Activated CD8-positive, alpha-beta memory T cell treated with anti-CD3 and anti-CD28 coated beads for 48 hours (primary cell): ENCODE results near the gene CRTC3.
"Not testable (repeated sequence)": the region's sequence is repeated elsewhere in the genome, so short reads cannot be mapped to it uniquely, and the experiment has no call there.

Experiments
- DNase-seq, 3 experiments: peaks; one replicate each; pipeline ENCODE4 v3.0.0-alpha.2; 2020; ENCODE audit warnings: low read depth in 2 of 3, low spot score in 2 of 3

Gene CRTC3

DNA sequence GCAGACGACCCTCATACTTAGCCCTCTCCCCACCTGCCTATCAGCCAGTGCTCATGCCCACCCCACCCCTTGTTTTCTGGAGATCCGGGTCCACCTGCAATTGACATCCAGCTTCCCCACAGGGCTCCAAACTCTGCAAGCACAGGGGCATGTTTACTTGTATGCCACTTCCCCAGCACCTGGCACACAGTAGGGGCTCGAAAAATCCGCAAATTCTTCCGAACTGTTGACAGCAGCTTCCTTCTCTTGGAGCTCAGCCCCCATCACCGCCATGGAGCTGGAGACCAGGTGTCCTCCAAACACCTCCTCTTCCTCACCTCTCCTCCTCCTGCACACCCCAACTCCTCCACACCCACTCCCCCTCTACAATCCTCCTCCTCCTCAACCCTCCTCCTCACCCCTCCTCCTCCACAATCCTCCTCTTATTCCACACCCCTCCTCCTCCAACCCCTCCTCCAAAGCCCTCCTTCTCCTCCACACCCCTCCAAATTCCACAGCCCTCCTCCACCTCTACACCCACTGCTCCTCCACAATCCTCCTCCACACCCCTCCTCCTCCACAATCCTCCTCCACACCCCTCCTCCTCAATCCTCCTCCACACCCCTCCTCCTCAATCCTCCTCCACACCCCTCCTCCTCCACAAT is 117.1 kb downstream of the CRTC3 start:
- DNase-seq: no peak

DNA sequence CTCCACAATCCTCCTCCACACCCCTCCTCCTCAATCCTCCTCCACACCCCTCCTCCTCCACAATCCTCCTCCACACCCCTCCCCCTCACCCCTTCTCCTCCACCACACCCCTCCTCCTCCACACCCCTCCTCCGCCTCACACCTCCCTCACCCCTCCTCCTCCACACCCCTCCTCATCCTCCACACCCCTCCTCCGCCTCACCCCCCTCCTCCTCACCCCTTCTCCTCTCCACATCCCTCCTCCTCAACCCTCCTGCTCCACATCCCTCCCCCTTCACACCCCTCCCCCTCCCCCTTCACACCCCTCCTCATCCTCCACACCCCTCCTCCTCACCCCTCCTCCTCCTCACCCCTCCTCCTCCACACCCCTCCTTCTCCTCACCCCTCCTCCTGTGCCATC is 117.6 kb downstream of the CRTC3 start:
- no peak for DNase-seq

DNA sequence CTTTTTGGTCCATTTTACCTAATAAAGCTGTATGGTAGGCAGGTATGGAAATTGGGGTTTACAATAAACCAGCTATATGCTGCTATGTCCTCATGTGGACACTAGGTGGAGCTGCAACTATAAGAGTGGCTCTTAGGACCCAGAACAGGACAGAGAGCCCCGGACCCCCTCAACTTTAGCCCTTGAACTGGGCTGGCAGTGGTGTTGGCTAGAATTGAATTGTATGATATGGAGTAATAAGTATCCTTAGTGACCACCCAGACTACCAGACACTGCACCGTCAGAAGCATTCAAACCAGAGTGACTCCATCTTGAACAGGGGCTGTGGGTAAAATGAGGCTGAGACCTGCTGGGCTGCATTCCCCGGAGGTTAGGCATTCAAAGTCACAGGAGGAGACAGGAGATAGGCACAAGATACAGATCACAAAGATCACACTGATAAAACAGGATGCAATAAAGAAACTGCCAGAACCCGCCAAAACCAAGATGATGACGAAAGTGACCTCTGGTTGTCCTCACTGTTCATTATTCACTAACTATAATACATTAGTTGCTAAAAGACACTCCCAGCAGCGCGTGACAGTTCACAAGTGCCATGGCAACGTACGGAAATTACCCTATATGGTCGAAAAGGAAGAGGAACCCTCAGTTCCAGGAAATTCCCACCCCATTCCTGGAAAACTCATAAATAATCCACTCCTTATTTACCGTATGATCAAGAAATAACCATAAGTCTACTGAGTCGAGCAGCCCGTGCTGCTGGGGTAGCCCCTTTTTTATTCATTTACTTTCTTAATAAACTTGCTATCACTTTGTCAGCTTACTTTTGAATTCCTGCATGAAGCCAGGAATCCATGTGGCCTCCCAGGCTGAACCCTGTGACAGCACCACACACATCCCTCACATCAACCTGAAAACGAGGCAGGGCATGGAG is 118.7 kb downstream of the CRTC3 start:
- peak in 1 of 3 experiments; percentile 36 for DNase-seq

DNA sequence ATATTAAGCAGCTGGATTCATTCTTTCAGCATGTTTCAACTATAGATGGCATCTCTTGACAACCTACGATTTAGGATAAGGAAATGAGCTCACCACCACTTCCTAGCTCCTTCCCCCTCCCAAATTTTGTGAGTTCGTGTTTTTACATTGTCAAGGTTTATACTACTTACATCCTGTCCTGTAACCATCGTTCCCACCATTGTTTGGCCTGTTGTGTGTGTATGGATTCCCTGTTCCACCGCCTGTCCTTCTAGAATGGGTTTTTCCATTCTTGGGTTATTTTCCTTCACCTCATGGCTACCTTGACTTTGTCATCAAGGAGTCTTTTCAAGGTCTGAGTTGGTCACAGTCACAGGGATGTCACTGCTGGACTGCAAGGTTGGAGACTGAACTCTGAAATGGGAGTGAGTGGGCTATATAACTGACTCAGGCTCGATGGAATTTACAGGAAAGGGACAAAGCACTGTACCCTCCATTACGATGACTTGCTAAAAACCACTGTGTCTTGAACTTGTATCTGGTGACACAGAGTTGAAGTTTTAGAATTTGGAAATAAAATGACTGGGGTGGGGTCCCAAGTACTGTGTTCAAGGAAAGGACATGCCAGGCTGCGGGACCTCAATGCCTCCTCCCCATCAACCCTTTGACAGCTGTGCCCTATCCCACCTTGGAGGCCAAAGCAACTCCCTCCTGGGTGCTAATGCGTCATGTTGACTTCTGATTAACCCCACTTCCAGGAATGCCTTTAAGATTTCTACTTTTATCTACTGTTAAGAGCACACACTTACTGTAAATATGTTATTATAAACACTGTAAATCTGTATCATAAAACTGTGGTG is 120.6 kb downstream of the CRTC3 start:
- no peak for DNase-seq

DNA sequence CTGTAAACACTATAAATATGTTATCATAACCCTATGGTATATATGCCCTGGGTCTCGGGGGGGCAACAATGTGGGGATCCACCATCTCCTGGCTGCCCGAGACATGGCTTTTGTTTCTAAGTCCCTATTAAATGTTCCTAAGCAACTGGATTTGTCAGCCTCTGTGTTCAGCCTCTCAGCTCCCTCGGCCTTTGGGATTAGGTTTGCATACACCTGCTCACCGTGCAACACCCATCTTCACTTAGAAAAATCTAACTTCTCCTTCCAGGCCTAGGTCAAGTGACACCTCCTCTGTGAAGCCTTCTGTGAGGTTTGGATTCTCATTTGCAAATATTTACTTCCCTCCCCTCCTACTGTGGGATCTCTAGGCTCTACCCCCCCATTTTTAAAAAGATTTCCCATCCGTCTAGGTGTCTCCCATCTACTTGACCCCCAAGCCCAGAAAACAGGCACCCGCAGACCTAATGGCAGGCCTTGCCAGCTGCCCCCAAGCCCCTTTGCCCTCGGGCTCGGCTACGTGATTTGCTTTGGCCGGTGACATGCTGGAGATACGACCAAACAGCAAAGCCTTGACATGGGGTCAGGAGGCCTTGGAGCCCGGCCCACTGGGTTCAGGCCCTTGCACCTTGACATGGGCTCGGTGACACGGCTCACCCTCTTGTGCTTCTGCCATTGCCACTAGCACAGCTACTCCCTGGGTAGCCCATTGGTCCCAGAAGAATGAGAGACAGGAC is 121.4 kb downstream of the CRTC3 start:
- DNase-seq: no peak

DNA sequence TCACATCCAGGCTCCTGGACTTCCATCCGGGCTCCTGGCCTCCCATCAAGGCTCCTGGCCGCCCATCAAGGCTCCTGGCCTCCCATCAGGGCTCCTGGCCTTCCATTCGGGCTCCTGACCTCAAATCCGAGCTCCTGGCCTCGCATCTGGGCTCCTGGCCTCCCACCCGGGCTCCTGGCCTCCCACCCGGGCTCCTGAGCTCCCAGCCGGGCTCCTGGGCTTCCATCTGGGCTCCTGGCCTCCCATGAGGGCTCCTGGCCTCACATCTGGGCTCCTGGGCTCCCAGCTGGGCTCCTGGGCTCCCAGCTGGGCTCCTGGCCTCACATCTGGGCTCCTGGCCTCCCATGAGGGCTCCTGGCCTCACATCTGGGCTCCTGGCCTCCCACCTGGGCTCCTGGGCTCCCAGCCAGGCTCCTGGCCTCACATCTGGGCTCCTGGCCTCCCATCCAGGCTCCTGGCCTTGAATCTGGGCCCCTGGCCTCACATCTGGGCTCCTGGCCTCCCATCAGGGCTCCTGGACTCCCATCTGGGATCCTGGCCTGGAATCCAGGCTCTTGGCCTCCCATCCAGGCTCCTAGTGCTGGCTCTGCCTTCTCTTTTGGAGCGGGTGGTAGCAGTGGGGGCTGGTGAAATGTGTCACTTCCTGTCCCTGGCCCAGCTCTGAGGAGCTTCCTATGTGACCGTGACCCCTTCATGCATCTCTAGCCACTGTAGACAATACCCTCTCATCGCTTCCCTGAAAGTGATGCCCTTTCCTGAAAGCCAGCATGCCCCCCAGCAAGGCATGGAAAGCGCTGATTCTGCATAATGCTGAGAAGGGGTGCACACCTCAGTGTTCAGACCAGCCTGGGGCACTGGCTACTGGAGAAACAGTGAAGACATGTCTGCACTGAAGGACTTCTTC is 124.8 kb downstream of the CRTC3 start:
- DNase-seq: no peak

DNA sequence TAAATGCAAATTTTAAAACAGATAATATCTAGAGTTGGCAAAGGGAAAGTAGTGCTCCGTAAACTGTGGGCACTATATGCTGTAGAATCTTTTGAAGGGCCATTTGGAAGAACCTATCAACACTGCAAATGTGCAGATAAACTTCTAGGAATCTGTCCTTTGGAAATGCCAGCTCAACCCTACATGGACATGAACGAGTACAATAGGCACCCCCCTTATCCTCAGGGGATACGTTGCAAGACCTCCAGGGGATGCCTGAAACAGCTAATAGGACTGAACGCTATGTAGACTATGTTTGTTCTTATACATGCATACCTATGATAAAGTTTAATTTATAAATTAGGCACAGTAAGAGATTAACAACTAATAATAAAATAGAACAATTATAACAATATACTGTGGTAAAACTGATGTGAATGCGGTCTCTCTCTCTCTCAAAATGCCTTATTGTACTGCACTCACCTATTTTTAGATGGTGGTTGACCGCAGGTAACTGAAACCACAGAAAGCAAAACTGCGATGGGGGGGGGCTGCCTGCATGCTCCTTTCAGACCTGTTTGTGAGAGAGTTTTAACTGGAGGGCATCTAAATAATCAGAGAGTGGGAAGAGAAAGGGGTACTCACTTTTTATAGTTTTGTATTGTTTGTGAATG is 127.9 kb downstream of the CRTC3 start:
- DNase-seq: not testable (repeated sequence)

DNA sequence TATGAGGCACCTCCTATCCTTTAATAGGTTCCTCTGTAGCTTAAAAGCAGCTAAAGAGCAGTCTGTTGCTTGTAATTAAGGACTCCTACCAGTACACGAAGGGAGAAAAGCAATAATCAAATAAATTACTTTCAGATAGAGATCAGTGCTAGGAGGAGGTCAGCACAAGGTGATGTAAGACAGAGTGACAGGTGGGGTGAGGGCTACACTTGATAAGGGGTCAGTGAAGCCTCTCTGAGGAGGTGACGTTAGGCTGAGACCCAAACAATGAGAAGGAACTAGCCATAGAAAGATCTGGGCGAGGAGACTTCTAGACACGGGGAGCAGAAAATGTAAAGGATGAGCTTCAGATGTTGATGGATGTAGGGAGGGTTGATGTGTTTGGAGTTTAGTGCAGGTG is 129.8 kb downstream of the CRTC3 start:
- DNase-seq: no peak

DNA sequence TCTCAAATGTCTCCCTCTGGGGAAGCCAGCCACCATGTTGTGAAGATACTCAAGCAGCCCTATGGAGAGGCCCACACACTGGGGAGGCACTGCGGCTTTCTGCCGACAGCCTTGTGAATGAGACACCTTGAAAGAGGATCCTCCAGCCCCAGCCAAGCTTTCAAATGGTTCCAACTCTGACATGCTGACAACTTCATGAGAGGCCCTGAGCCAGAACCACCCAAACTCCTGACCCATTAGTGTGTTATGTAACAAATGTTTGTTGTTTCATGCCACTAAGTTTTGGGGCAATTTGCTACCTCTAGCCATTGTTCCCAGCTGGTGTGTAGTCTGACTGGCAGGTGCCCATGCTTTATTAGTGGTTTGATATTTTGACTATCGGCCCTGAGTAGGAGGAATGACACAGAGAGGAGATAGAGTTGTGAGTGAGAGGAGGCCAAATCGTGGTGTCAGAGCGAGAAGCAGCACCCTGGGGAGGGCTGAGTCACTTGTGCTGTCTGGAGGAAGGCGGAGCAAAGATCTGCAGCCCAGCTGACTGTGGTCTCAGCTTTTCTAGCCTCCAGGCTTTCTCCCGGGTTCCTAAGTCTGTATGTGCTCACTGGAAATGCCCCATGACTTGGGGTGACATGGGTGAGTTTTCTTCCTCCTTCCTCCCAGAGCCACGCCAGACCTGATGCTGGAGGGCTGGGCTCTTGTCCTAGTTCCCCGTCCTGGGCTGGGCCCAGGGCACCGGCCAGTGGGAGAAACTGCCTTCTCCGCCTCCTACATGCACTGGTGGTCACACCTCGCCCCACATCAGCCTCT is 130.7 kb downstream of the CRTC3 start:
- peak in 2 of 3 experiments; percentile 48 to 51 for DNase-seq

DNA sequence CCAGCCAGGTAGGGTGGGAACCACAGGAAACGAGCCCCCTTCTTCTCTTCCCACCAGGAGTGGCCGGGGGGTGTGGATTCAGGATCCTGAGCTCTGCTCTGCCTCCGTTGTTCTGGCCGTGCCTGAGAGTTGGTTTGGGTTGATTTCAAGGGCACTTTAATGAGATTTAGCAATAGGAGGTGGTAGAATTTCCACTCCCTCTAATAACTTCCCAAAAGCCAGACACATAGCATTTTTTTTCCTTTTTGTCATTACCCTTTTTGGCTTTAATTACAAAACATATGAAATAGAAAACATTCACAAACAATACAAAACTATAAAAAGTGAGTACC is 131.2 kb downstream of the CRTC3 start:
- not testable (repeated sequence) for DNase-seq

DNA sequence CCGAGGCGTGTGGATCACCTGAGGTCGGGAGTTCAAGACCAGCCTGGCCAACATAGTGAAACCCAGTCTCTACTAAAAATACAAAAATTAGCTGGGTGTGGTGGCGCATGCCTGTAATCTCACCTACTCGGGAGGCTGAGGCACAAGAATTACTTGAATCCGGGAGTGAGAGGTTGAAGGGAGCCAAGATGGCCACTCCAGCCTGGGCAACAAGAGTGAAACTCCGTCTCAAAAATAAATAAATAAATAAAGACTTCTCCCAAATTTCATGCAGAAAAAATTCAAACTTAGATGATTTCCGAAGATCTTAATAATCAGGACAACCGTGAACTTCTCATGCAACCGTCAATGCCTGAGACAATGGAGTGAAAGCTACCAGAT is 134.3 kb downstream of the CRTC3 start:
- not testable (repeated sequence) for DNase-seq

DNA sequence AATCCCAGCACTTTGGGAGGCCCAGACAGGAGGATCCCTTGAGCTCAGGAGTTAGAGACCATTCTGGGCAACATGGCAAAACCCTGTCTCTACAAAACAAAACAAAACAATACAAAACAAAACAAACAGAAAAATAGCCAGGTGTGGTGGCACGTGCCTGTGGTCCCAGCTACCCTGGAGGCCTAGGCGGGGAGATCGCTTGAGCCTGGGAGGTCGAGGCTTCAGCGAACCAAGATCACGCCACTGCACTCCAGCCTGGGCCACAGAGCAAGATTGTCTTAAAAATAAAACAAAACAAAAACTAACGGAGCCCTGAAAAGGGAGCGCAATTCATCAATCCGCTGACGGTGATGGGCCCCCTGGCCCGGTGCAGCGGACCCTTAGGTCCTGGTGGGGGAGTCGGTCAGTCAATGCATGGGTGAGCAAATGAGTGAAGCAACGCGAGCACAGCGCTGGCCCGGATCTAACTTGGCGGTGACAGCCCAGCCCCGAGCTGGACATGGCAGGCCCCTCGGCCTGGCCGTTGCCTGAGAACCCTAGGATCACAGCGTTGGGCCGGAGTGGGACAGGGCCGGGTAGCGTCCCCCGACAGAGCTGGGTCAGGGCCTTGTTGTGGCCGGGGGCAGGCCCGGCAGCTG is 135.0 kb downstream of the CRTC3 start:
- no peak for DNase-seq

DNA sequence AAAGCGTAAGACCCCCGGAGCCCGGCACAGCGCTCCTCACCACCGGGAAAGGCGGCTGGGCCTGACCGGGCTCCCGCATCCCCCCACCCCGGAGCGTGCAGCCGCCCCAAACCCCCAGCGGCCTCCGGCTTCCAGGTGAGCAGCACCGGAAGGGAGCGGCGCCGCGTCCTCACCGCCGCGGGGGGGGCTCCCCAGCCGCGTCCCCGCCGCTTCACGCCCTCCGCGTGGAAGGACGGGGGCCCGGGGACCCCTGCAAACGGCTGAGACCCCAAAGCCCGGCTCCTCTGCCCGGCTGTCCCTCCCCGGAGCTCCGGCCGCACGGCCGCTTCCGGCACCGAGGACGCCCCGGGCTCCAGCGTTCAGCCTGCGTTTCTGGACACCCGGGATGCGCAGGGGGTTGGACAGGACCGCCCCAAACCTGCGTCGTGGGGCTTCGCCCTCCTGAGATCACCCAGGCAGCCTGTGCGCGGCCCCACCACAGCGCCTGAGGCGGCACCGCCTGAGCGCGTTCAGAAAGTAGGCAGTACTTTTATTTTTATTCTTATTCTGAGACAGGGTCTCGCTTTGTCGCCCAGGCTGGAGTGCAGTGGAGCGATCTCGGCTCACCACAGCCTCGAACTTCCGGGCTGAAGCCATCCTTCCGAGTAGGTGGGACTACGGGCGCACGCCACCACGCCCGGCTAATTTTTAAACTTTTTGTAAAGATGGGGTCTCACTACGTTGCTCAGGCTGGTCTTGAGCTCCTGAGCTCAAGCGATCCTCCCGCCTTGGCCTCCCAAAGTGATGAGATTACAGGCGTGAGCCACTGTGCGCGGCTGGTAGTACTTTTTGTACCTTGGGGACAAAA is 135.8 kb downstream of the CRTC3 start:
- DNase-seq: peak; percentile 24 to 43 (median 36)

DNA sequence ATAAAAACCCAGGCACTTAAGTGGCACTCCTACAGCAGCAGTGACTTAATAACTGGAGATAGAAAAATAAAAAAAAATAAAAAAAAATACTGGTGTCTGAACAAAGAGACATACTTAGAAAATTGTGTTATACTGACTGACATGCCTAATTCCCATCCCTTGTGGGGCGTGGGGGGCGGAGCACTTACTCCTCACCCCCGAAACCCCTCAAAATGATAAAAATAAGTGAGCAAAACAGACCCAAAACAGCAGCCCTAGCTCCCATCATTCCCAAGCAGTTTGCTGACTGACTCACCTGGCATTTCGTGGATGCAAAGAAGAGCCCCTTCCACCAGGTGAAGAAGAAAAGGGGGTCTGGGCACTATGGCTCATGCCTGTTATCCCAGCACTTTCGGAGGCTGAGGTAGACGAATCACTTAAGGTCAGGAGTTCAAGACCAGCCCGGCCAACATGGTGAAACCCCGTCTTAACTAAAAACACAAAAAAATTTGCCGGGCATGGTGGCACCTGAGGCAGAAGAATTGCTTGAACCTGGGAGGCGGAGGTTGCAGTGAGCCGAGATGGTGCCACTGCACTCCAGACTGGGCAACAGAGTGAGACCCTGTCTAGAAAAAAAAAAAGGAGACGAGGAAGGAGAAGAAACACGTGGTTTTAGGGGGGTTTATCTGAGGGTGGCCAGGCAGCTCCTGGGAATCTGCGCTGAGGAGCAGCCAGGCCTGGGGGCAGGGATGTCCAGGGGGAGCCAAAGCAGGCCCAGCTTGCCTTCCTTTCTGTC is 136.6 kb downstream of the CRTC3 start:
- DNase-seq: no peak

DNA sequence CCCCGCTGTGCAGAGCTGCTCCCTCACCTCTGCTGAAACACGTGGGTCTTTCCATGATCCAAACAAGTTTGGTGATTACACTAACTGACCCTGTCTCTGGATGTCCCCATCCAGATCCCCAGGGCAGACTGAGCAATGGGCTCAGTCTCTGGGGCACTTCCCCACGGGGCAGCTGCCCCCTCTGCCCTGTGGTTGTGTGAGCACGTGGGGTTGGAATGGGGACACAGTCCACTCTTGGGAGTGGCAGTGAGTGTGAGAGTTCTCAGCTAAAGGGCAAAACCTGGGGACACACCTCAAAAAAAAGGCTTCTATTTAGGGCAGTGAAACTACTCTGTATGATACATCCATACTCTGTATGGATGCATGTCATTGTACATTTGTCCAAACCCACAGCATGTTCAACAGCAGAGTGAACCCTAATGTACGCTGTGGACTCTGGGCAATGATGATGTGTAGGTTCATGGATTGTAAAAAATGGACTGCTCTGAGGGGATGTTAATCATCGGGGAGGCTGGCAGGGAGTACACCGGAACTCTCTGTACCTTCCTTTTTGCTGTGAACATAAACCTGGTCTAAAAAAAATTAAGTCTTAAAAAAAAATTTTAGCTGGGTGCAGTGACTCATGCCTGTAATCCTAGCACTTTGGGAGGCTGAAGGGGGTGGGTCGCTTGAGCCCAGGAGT is 137.5 kb downstream of the CRTC3 start:
- no peak for DNase-seq

DNA sequence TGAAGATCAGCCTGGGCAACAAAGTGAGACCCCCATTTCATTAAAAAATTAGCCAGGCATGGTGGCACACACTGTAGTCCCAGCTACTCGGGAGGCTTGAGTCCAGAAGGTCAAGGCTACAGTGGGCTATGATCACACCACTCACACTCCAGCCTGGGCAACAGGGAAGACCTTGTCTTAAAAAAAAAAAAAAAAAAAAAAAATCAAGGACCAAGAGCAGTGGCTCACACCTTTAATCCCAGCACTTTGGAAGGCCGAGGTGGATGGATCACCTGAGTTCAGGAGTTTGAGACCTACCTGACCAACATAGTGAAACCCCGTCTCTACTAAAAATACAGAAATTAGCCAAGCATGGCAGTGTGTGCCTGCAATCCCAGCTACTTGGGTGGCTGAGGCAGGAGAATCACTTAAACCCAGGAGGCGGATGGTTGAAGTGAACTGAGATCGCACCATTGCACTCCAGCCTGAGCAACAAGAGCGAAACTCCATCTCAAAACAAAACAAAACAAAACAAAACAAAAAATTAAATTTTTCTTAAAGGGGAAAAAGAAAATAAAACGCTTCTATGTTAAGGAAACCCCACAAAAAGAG is 138.1 kb downstream of the CRTC3 start:
- not testable (repeated sequence) for DNase-seq
